ENCODE data around the gene TMEM183A. TPM values are rescaled to one million over a fixed set of nuclear protein-coding genes. Genes with fewer than 3 reads are reported as not detected.
A peak's percentile ranks its signal among the peaks of the same experiment; 100 is the strongest.

The TMEM183A gene
- total and polyA plus RNA-seq, 2 experiments from 2014 or later = 55.1 to 128 TPM

- Histone ChIP-seq H3K9me2 (ENCODE audit: insufficient read depth) (no peaks in the 10 kb centered on the region), H3K4me1 (ENCODE audit: insufficient read depth) (0 out of 2 replicates have a peak, but pooled peaks cover 9% of the 10 kb centered on the region), H3K79me2 (replicated peaks; ENCODE audit: insufficient read depth) (no peaks in the 10 kb centered on the region), H3K4me2 (no peak overlapping the region), H4K20me1 (replicated peaks; ENCODE audit: insufficient read depth) (no peaks in the 10 kb centered on the region), H2AFZ (no peak overlapping the region), H3F3A (replicated peaks; ENCODE audit: low read depth) (no peaks in the 10 kb centered on the region), H3K36me3 (ENCODE audit: insufficient read depth) (no peaks in the 10 kb centered on the region), H3K4me3 (no peak overlapping the region), H3K27me3 (ENCODE audit: insufficient read depth) (no peaks in the 10 kb centered on the region), H3K27ac (ENCODE audit: low read depth) (no peak overlapping the region)
- TF ChIP-seq ZNF114 (CRISPR knock-in tag; IDR thresholded peaks at IDR 0.05) = no peak
- Mint-ChIP-seq H3K4me1 (peaks cover 14% of the 10 kb centered on the region; the same call in 2 of the 3 replicates), H3K27me3 (ENCODE audit: insufficient read depth, low read depth, poor library complexity) (no peaks in the 10 kb centered on the region), H3K9me3 (no peaks in the 10 kb centered on the region), H3K4me3 (no peak overlapping the region), H3K27ac (no peak overlapping the region), H3K36me3 (ENCODE audit: low read depth) (no peaks in the 10 kb centered on the region)
- DNase-seq (ENCODE audit: low spot score) (no peak), ATAC-seq (no peak)
Observed at GRCh38 chr1:202994756-202995155, 12.4 kb upstream of the TMEM183A start.

DNA sequence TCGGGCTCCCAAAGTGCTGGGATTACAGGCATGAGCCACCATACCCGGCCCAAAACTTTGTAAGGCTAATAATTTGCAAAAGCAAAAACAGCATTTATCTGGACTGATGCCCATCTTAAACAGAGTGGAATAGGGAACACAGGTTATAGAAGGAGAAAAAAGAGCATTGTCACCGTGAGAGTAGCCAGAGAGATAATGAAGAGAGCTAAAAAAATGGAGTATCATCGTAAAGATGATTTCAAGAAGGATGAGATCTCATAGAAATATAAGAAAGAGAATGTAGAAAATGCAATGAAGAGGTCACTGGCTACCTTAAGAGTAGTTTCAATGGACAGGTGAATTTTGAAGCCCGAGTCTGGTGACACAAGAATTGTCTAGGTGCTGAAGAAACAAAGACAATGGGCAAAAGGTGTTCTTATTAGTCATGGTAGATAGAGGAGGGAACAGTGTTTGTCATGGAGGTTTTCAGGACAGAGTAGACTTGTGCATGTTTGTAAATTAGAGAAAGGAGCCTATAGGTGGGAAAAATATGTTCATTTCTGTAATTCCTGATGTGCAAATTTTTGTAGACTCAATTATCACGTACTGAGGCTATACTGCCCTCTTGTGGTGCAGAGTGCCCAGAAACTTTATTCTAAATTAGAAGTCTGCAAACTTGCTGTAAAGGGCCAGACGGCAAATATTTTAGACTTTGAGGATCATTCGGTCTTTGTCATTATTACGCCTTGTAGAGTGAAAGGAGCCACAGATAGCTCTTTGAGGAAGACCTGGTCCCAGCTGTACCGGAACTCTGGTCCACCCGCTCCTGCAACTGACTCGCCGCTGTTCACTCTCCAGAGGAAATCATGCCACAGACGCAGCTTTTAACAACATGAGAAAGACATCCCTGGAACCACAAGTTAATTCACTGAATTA, 8.1 kb upstream of the TMEM183A start:
- no peaks in the 10 kb centered on the region for H3K36me3 Mint-ChIP-seq (ENCODE audit: low read depth)
- H3K79me2 ChIP-seq (replicated peaks; ENCODE audit: insufficient read depth) = no peaks in the 10 kb centered on the region
- no peaks in the 10 kb centered on the region for H4K20me1 ChIP-seq (replicated peaks; ENCODE audit: insufficient read depth)
- H3K4me2 ChIP-seq = no peak overlapping the region
- H3K27ac Mint-ChIP-seq = peak overlapping the region; percentile 26; the same call in 1 of the 2 replicates
- H3K9me2 ChIP-seq (ENCODE audit: insufficient read depth) = no peaks in the 10 kb centered on the region
- no peak overlapping the region for H3K4me3 Mint-ChIP-seq
- H3F3A ChIP-seq (replicated peaks; ENCODE audit: low read depth) = no peaks in the 10 kb centered on the region
- ATAC-seq (peak; percentile 51), DNase-seq (ENCODE audit: low spot score) (peak; percentile 85)
- TF ChIP-seq, protein P1, sequence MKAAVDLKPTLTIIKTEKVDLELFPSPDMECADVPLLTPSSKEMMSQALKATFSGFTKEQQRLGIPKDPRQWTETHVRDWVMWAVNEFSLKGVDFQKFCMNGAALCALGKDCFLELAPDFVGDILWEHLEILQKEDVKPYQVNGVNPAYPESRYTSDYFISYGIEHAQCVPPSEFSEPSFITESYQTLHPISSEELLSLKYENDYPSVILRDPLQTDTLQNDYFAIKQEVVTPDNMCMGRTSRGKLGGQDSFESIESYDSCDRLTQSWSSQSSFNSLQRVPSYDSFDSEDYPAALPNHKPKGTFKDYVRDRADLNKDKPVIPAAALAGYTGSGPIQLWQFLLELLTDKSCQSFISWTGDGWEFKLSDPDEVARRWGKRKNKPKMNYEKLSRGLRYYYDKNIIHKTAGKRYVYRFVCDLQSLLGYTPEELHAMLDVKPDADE (IDR thresholded peaks at IDR 0.05) = no peak
- TF ChIP-seq, protein P2, sequence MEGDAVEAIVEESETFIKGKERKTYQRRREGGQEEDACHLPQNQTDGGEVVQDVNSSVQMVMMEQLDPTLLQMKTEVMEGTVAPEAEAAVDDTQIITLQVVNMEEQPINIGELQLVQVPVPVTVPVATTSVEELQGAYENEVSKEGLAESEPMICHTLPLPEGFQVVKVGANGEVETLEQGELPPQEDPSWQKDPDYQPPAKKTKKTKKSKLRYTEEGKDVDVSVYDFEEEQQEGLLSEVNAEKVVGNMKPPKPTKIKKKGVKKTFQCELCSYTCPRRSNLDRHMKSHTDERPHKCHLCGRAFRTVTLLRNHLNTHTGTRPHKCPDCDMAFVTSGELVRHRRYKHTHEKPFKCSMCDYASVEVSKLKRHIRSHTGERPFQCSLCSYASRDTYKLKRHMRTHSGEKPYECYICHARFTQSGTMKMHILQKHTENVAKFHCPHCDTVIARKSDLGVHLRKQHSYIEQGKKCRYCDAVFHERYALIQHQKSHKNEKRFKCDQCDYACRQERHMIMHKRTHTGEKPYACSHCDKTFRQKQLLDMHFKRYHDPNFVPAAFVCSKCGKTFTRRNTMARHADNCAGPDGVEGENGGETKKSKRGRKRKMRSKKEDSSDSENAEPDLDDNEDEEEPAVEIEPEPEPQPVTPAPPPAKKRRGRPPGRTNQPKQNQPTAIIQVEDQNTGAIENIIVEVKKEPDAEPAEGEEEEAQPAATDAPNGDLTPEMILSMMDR (conservative IDR thresholded peaks at IDR 0.05; ENCODE audit: low read depth in 2 of 2) = peak; percentile 76 to 96
- no peak for TF ChIP-seq EZH2phosphoT487 (IDR thresholded peaks at IDR 0.05; ENCODE audit: unreplicated experiment)
- TF ChIP-seq POLR2AphosphoS5 (IDR thresholded peaks at IDR 0.05; ENCODE audit: low read depth) = no peak
- H3K9me3 Mint-ChIP-seq = no peaks in the 10 kb centered on the region
- no peaks in the 10 kb centered on the region for H3K27me3 ChIP-seq (ENCODE audit: insufficient read depth)
- H3K27me3 Mint-ChIP-seq (ENCODE audit: insufficient read depth, low read depth, poor library complexity) = no peaks in the 10 kb centered on the region
- 0 out of 2 replicates have a peak, but pooled peaks cover 9% of the 10 kb centered on the region for H3K4me1 ChIP-seq (ENCODE audit: insufficient read depth)
- 0 out of 2 replicates have a peak overlapping the region, but pooled peaks have one; percentile 36 for H2AFZ ChIP-seq
- H3K27ac ChIP-seq (ENCODE audit: low read depth) = no peak overlapping the region
- H3K4me3 ChIP-seq = 0 out of 2 replicates have a peak overlapping the region, but pooled peaks have one; percentile 8
- H3K4me1 Mint-ChIP-seq = peaks cover 19% of the 10 kb centered on the region
- H3K36me3 ChIP-seq (ENCODE audit: insufficient read depth) = no peaks in the 10 kb centered on the region
